DMS53 (cell line): ENCODE results near the gene BLCAP.
"Not testable (repeated sequence)": the region's sequence is repeated elsewhere in the genome, so short reads cannot be mapped to it uniquely, and the experiment has no call there.

Source experiments
- DNase-seq: peaks from one replicate; lab custom pipeline; 2025; lab: John Stamatoyannopoulos, UW

Gene BLCAP

GRCh38 chr20:37480919-37481318 is 46.8 kb downstream of the BLCAP start:
- DNase-seq: no peak

DNA sequence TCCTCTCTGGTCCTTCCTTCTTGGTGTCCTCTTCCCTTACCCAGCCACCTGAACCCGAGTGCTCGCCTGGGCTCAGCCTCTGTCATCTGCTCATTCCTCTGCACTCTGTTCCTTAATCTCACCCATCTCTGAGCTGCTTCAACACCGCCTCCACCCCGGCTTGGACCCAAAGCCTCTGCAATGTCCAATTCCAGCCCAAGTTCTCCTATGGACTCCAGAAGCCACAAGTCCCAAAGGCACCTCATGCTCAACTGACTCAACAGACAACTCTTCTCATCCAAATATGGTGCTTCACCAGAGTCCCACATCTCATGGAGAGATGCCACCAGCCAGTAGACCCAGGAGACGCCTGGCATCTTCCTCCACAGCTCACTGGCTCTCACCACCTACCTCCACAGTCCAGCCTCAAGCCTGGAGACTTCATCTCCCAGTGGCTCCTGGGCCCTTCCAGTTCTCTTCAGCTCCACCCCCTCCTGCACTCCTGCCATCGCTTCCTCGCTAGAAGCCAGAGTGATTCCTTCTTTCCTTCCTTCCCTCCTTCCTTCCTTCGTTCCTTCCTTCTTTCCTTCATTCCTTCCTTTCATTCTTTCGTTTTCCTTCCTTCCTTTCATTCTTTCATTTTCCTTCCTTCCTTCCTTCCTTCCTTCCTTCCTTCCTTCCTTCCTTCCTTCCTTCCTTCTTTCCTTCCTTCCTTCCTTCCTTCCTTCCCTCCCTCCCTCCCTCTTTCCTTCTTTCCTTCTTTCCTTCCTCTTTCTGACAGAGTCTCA is 47.6 kb downstream of the BLCAP start:
- DNase-seq: no peak

GRCh38 chr20:37479266-37479665 is 48.4 kb downstream of the BLCAP start:
- DNase-seq: no peak

GRCh38 chr20:37477041-37477440 is 50.6 kb downstream of the BLCAP start:
- DNase-seq: no peak

GRCh38 chr20:37475252-37475651 is 52.4 kb downstream of the BLCAP start:
- DNase-seq: peak; percentile 41

GRCh38 chr20:37474386-37474785 is 53.3 kb downstream of the BLCAP start:
- no peak for DNase-seq

DNA sequence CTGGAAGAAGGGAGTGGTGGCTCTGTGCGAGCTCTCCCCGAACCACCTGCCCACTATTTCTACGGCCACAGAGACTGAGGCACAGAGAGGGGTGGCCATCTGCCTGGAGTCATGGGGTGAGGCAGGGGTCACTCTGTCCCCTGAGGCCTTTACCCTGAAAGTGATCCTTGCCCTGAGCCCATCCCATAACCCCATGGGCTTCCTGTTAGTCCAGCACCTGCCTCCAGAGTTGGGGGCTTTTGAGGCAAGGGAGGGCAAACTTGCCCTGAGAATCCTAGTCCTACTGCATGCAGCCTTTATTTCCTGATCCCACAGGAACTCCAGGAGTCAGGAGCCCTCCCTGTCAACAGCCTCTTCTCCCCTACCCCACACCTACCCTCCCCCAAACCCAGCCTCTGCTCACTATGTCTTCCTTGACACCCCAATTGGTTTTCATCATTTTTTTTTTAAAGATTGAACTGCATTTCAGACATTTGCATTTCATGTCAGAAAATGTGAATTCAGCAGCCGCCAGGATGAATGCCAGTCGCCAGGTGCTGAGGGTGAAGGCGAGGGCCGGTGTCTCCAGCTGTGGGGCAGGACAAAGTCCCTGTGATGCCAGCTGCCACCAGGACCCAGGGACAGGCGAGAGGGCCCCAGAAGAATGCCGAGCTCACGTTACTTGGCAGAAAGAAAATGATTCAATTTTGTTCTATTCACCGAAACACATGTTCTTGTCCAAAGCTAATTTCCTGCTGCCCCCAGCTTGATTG is 54.3 kb downstream of the BLCAP start:
- DNase-seq: no peak

DNA sequence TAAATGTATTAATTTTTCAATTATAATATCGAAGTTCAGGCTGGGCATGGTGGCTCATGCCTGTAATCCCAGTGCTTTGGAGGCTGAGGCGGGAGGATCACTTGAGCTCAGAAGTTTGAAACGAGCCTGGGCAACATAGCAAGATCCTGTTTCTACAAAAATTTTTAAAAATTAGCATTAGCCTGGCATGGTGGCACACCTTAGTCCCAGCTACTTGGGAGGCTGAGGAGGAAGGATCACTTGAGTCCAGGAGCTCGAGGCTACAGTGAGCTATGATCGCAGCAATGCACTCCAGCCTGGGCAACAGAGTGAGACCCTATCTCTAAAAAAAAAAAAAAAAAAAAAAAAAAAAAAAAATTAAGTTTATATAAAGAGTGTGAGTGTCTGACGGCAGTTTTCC is 55.2 kb downstream of the BLCAP start:
- not testable (repeated sequence) for DNase-seq

GRCh38 chr20:37471741-37472235 is 55.9 kb downstream of the BLCAP start:
- no peak for DNase-seq

- not testable (repeated sequence) for DNase-seq
Observed at GRCh38 chr20:37470190-37470589, 57.5 kb downstream of the BLCAP start.

DNA sequence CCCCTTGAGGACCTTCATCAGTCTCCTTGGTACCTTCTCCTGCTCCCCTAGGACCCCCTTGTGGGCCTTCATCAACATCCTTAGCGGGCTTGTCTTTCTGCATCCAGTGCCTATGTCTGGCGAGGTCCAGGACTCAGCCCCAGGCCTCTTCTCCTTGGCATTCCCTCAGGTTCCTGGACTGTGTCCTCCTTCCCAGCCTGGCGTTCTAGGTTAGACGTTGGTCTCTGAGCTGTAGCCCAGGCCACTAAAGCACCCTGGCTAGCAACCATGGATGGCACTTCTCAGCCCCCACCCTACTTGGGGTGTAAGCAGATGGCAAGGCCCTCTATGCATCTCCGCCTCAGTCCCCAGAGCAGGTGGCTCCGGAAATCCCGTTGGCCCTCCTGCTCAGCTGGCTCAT is 58.1 kb downstream of the BLCAP start:
- DNase-seq: no peak

DNA sequence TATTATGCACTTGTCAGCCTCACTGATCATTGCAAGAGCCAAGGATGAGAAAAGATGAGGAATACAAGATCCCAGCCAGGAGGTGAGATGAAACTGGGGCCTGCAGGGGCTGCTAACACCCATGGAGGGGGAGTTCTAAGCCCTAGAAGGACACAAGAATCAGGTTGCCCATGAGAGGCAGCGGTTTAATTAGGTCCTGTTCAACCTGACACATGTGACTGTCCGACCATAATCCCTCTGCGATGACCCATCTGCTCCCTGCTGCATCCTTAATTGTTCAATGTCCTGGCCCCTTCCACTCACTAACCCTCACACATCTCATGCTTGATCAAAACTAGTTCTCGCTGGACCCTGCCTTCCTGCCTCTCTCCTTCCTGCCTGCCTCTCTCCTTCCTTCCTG is 58.8 kb downstream of the BLCAP start:
- DNase-seq: no peak
